Activated CD4-positive, alpha-beta T cell treated with anti-CD3 and anti-CD28 coated beads, Interleukin-2, amount 10 ng/mL, durations not matched to agents 7 days and 5 days (primary cell): Measurements from ENCODE around the gene RNF157. TPM values are rescaled to one million over a fixed set of nuclear protein-coding genes. Genes with fewer than 3 reads are reported as not detected.

Experiments
- CTCF ChIA-PET: fragments of 350-600 bp; sonication (Branson Sonifier 250); formaldehyde crosslinking; loops from one replicate; lab custom pipeline; 2021; ENCODE audit warnings: antibody characterized with exemption; lab: Charles Lee
- POLR2A ChIA-PET: fragments of 350-600 bp; sonication (Branson Sonifier 250); formaldehyde crosslinking; loops from one replicate; lab custom pipeline; 2021; ENCODE audit warnings: antibody characterized with exemption; lab: Charles Lee
- DNase-seq: peaks from one replicate; pipeline ENCODE4 v3.0.0-alpha.2; 2020
- H3K27ac Mint-ChIP-seq: one replicate; pipeline ENCODE4 v1.8.0; 2021; ENCODE audit warnings: mild to moderate bottlenecking, moderate library complexity, mixed read lengths
- H3K27me3 Mint-ChIP-seq: one replicate; pipeline ENCODE4 v1.8.0; 2021; ENCODE audit warnings: mixed read lengths
- H3K36me3 Mint-ChIP-seq: one replicate; pipeline ENCODE4 v1.8.0; 2021; ENCODE audit warnings: low read depth, mixed read lengths
- H3K4me1 Mint-ChIP-seq: one replicate; pipeline ENCODE4 v1.8.0; 2021; ENCODE audit warnings: mixed read lengths
- H3K4me3 Mint-ChIP-seq: one replicate; pipeline ENCODE4 v1.8.0; 2021; ENCODE audit warnings: mild to moderate bottlenecking, moderate library complexity, mixed read lengths
- H3K9me3 Mint-ChIP-seq: one replicate; pipeline ENCODE4 v1.8.0; 2021; ENCODE audit warnings: mixed read lengths
- total RNA-seq, 2 experiments: library from RNA; stranded (reverse); gene quantifications; one replicate each; pipeline ENCODE4 v1.2.3, GENCODE V29; 2021

The RNF157 gene
- total RNA-seq, 2 experiments from 2014 or later: 121 to 129 TPM

DNA sequence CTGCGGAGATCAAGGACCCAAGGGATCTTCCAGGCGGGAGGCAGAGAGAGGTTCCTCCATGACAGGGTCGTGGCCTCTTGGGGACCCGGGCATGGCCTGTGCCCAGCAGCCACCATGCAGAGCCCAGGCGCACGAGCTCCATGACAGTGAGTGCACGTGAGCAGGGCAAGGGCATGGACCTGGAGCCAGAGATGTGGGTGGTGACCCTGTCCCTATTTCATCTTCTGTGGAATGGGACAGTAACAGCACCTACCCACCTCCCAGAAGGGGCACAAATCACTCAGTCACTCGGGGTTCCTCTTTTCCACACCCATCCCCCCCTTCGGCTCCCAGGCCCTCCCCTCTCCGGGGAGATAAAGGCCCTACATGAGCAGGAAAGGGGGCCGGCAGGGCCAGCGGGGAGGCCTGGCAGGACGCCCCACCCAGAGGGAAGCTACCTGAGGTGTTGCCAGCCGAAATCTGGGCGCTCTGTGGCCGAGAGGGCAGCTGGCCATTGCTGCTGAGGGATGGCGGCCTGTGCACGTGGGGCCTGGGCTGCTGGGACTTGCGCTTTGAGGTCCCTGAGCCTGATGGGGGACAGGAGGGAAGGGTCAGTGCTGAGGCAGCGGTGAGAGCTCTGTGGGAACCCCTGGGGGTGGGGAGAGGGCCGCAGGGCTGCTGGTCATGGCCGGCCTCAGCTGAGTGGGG is 35.2 kb upstream of the RNF157 start:
- H3K4me1 Mint-ChIP-seq: peaks cover 61% of the 10 kb centered on the region
- H3K4me3 Mint-ChIP-seq: no peak overlapping the region
- peaks cover 12% of the 10 kb centered on the region for H3K36me3 Mint-ChIP-seq
- DNase-seq: no peak
- POLR2A ChIA-PET: no interaction called here
- H3K27ac Mint-ChIP-seq: peak overlapping the region; percentile 92
- CTCF ChIA-PET: interaction anchor here (1.0 to 5.3 kb wide), 9 partner anchors 10 to 154 kb away, joined by 3 to 34 read pairs (median 4); partner anchors contain the start of gene UBALD2
- H3K9me3 Mint-ChIP-seq: no peaks in the 10 kb centered on the region
- H3K27me3 Mint-ChIP-seq: no peaks in the 10 kb centered on the region

DNA sequence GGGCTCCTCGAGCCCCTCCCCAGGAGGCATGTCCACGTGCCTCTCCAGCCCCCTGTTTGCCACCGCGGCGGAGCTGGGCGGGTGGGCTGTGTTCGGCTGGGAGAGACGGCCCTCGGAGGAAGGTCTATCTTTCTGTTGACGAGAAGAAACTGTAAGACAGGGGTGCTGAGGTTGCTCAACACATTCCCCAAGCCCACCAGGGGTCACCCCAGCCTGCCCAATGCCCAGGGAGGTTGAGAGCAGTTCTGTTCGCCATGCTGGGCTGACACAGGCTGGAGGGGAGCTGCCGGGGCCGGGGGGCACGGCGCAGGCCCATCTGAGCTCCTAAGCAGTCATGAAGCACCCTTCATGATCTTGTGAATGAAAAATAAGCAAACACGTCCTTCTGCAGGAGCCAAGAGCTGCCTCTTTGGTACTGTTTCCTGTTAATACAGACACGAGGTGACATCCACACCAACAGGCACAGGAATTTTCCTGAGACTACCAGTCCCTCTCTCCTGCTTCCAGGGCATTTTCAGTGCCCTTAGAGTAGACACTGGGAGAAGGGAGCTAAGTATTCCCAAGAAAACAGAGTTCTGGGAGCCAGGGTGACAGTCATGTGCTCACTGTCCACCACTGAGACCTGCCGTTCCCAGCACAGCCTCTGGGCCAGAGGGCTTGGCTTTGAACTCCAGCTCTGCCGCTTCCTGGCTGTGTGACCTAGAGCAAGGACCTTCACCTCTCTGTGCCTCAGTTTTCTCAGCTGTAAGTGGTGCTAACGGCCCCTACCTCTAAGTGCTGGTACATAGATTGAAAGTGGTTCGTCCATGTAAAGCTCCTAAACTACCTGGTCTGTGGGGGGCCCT is 34.0 kb upstream of the RNF157 start:
- ChIA-PET CTCF (interaction anchor here (1.1 to 5.3 kb wide), 13 partner anchors 9 to 260 kb away, joined by 3 to 34 read pairs (median 4); partner anchors contain the start of gene UBALD2), POLR2A (interaction anchor here (0.9 to 2.0 kb wide), 3 partner anchors 28 to 83 kb away, joined by 4 to 5 read pairs (median 4); no protein-coding TSS in a partner anchor)
- Mint-ChIP-seq H3K4me3 (no peak overlapping the region), H3K27ac (peak overlapping the region; percentile 92), H3K9me3 (no peaks in the 10 kb centered on the region), H3K4me1 (peaks cover 66% of the 10 kb centered on the region), H3K27me3 (no peaks in the 10 kb centered on the region), H3K36me3 (peaks cover 20% of the 10 kb centered on the region)
- no peak for DNase-seq

- Mint-ChIP-seq H3K4me3 (no peak overlapping the region), H3K27me3 (no peaks in the 10 kb centered on the region), H3K9me3 (no peaks in the 10 kb centered on the region), H3K27ac (peak overlapping the region; percentile 92), H3K36me3 (peaks cover 28% of the 10 kb centered on the region), H3K4me1 (peaks cover 69% of the 10 kb centered on the region)
- ChIA-PET POLR2A (interaction anchor here (1.0 to 2.0 kb wide), 2 partner anchors 27 to 82 kb away, joined by 4 to 5 read pairs; no protein-coding TSS in a partner anchor), CTCF (interaction anchor here (1.4 to 5.3 kb wide), 11 partner anchors 10 to 260 kb away, joined by 3 to 34 read pairs (median 4); partner anchors contain the start of gene EXOC7)
- no peak for DNase-seq
These were observed 33.3 kb upstream of the RNF157 start for GRCh38 chr17:76273445-76274111.

- peak; percentile 52 for DNase-seq
- Mint-ChIP-seq H3K9me3 (no peaks in the 10 kb centered on the region), H3K27ac (peak overlapping the region; percentile 92), H3K36me3 (peaks cover 36% of the 10 kb centered on the region), H3K4me3 (peak overlapping the region; percentile 66), H3K4me1 (peaks cover 75% of the 10 kb centered on the region), H3K27me3 (no peaks in the 10 kb centered on the region)
- POLR2A ChIA-PET: interaction anchor here (1.2 to 2.0 kb wide), 2 partner anchors 9 to 81 kb away, joined by 5 read pairs; no protein-coding TSS in a partner anchor
- CTCF ChIA-PET: interaction anchor here (0.6 to 5.3 kb wide), 11 partner anchors 10 to 259 kb away, joined by 3 to 34 read pairs (median 3); partner anchors contain the start of gene EXOC7
These were observed 32.5 kb upstream of the RNF157 start for GRCh38 chr17:76272541-76273444.

- peak; percentile 80 for DNase-seq
- CTCF ChIA-PET: interaction anchor here (0.8 to 5.3 kb wide), 11 partner anchors 7 to 168 kb away, joined by 3 to 34 read pairs (median 3); partner anchors contain the start of gene EXOC7
- Mint-ChIP-seq H3K4me1 (peaks cover 72% of the 10 kb centered on the region), H3K9me3 (no peaks in the 10 kb centered on the region), H3K27ac (peak overlapping the region; percentile 92), H3K4me3 (peak overlapping the region; percentile 66), H3K36me3 (peaks cover 44% of the 10 kb centered on the region), H3K27me3 (no peaks in the 10 kb centered on the region)
- POLR2A ChIA-PET: interaction anchor here (1.0 to 5.8 kb wide), 8 partner anchors 9 to 92 kb away, joined by 3 to 45 read pairs (median 4); no protein-coding TSS in a partner anchor
These were observed 31.6 kb upstream of the RNF157 start for GRCh38 chr17:76271669-76272540.

DNA sequence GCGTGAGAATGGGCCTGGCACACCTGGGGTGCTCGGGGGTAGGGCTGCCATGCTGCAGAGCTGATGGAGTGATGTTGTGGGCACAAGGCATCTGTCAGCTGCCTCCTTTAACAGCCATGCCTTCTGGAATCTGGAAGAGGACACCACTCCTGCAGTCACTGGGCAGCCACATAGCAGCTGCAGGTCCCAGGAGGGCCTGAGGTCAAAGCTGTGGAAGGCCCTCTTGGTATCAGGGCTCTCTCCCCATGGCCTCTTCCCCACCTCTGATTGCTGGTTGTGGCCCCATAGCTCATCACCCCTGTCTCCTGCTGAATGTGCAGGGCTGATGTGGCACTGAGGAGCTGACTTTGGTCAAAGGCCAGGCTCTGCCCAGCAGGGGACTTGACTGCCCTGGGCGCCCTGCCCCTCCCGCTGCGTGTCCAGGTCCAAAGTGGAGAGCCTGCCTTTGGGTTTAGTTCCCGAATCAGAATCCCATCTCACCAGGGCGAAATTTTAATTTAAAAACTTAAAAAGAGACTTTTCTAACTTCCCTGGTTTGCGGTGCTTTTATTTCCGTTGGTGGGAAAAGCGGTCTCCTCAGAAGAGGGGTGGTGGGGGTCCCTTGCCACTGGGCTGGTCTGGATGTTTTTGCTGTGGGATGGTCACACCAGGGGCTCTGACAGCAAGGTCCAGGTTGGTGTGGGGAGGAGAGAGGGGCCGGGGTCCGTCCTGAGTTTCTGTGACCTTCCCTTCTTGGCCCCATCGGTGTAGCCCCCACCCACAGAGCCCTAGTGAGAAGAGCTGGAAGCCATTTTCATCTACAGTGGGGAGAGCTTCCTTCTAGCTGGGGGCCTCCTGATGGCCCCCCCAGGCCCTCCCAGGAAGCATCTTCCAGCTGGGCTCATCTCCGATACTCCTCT is 30.7 kb upstream of the RNF157 start:
- H3K4me1 Mint-ChIP-seq: peaks cover 68% of the 10 kb centered on the region
- POLR2A ChIA-PET: interaction anchor here (0.5 to 5.8 kb wide), 7 partner anchors 9 to 138 kb away, joined by 3 to 45 read pairs (median 3); no protein-coding TSS in a partner anchor
- H3K36me3 Mint-ChIP-seq: peaks cover 52% of the 10 kb centered on the region
- no peaks in the 10 kb centered on the region for H3K27me3 Mint-ChIP-seq
- H3K4me3 Mint-ChIP-seq: peak overlapping the region; percentile 66
- peak; percentile 20 for DNase-seq
- H3K9me3 Mint-ChIP-seq: no peaks in the 10 kb centered on the region
- peak overlapping the region; percentile 92 for H3K27ac Mint-ChIP-seq
- CTCF ChIA-PET: interaction anchor here (0.8 to 4.6 kb wide), 6 partner anchors 8 to 146 kb away, joined by 3 to 32 read pairs (median 4); no protein-coding TSS in a partner anchor

GRCh38 chr17:76270127-76270592 is 29.9 kb upstream of the RNF157 start:
- CTCF ChIA-PET: interaction anchor here (1.1 to 4.6 kb wide), 4 partner anchors 9 to 149 kb away, joined by 5 to 32 read pairs (median 8); no protein-coding TSS in a partner anchor
- POLR2A ChIA-PET: interaction anchor here (0.5 to 5.8 kb wide), 4 partner anchors 24 to 151 kb away, joined by 3 to 45 read pairs (median 8); no protein-coding TSS in a partner anchor
- Mint-ChIP-seq H3K4me1 (peaks cover 64% of the 10 kb centered on the region), H3K27me3 (no peaks in the 10 kb centered on the region), H3K36me3 (peaks cover 55% of the 10 kb centered on the region), H3K4me3 (peak overlapping the region; percentile 93), H3K9me3 (no peaks in the 10 kb centered on the region), H3K27ac (peak overlapping the region; percentile 99)
- peak; percentile 18 for DNase-seq

GRCh38 chr17:76268991-76269981 is 29.0 kb upstream of the RNF157 start:
- Mint-ChIP-seq H3K9me3 (no peaks in the 10 kb centered on the region), H3K4me3 (peak overlapping the region; percentile 93), H3K27me3 (no peaks in the 10 kb centered on the region), H3K36me3 (peaks cover 55% of the 10 kb centered on the region), H3K4me1 (peaks cover 61% of the 10 kb centered on the region), H3K27ac (peak overlapping the region; percentile 99)
- POLR2A ChIA-PET: interaction anchor here (0.5 to 5.8 kb wide), 9 partner anchors 12 to 226 kb away, joined by 3 to 45 read pairs (median 6); no protein-coding TSS in a partner anchor
- CTCF ChIA-PET: interaction anchor here (0.7 to 4.6 kb wide), 12 partner anchors 10 to 148 kb away, joined by 3 to 32 read pairs (median 4); no protein-coding TSS in a partner anchor
- DNase-seq: peak; percentile 22
